DMS 273 treated with DMSO at 0.1 percent for 48 hours (cell line): ENCODE data around the gene RBM33.

Source experiments
- DNase-seq: peaks from one replicate; lab custom pipeline; 2025; lab: John Stamatoyannopoulos, UW

Gene RBM33

DNA sequence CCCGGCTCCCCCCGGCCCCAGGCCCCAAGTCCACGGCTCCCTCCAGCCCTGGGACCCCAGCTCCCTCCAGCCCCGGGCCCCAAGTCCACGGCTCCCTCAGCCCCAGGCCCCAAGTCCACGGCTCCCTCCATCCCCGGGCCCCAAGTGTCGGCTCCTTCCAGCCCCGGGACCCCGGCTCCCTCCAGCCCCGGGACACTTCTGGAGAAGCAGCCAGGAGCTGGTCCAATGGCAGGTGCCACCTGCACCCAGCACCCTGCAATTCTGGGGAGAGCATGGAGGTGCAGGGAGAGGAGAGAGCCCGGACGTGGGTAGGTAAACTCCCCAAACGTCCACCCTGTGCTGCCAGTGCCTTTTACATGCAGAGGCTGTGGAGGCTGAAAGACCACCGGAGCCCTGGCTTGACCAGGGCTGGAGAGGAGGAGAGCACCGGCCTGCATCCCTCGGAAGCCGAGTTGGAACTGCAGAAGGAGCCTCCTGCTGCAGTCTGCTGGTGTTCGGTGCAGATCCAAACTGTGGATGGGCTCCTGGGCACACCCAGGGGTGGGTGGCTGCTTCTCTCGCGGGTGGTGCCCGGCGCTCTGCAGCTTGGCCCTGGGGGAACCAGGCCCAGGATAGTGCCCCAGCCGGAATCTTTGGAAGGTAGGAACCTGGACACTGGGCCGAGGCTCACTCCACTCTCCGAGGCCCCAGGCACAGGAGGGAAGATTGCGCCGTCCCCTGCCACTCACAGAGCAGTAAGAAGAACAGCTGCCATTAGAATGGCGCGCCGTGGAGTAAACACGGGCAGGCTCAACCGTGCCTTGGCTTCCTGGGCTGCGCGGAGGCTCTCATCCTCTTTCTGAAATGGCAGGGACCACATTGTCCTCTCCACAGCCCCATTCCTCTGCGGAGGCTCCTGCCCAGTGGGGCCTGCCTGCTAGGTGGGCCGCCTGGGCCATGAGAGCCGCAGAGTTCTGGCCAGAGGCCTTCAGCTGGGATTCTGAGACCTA, 153.1 kb downstream of the RBM33 start:
- no peak for DNase-seq

GRCh38 chr7:155798673-155799439, 154.4 kb downstream of the RBM33 start:
- no peak for DNase-seq

- no peak for DNase-seq
Measured at GRCh38 chr7:155799514-155799913, 155.1 kb downstream of the RBM33 start.

GRCh38 chr7:155800301-155800700, 155.8 kb downstream of the RBM33 start:
- DNase-seq = no peak

- no peak for DNase-seq
Measured at GRCh38 chr7:155800741-155801267, 156.3 kb downstream of the RBM33 start.

- DNase-seq = no peak
Measured at GRCh38 chr7:155802291-155802690, 157.8 kb downstream of the RBM33 start.

DNA sequence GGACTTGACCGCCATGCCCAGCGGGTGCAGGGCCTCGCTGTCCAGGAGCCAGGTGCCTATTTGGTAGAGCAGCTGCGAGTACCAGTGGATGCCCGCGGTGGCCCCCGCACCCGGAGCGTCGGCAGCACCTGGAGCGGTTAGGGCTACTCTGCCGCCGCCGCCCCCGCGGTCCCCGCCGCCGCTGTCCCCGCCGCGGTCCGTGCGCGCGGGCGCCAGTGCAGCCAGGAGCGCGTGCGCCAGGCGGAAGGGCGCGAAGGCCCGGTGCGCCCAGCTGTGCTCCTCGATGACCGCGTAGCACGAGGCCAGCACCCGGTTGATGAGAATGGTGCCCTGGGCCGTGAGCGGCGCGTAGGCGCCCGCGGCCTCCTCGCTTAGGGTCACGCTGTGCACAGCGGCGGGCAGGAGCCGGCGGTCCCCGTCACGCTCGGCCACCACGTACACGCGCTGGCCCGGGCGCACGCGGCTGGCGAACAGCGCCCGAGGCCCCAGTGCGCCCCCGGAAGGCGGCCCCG, 158.5 kb downstream of the RBM33 start:
- no peak for DNase-seq

DNA sequence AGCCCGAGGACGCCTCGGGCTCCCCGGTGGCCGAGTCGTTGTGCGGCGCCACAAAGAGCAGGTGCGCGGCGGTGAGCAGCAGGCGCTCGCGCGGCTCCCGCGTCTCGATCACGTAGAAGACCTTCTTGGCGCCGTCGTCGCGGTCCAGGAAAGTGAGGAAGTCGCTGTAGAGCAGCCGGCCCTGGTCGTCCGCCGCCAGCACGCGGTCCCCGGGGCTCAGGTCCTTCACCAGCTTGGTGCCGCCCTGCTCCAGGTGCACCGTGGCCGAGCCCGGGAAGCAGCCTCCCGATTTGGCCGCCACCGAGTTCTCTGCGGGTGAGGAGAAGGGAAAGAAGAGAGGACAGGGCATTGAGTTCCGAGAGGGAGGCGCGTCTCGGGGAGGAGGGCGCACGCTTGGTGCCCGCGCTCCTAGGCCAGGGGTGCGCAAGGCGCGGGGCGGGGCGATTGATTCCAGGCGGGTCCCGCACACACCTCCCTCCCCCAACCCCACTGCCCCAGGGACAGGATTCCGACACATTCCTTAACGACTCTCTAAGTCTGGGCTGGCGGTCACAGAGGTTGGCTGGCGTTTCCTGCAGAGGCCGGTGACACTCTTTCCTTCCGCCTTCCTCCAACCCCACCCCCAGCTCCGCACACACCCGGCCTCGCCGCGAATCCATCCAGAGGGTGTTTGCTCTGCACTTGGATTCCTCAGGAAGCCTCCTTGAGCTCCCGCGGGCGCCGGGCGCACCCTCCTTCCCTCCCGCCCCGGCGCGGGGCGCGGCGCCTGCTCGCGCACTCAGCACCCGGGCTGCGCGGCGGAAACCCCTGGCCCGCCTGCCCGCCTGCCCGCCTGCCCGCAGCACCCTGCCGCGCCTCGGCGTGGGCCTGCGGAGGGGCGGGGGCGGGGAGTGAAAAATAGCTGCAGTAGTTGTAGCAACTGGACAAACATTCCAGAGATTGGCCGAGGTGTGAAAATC, 159.2 kb downstream of the RBM33 start:
- DNase-seq = no peak

DNA sequence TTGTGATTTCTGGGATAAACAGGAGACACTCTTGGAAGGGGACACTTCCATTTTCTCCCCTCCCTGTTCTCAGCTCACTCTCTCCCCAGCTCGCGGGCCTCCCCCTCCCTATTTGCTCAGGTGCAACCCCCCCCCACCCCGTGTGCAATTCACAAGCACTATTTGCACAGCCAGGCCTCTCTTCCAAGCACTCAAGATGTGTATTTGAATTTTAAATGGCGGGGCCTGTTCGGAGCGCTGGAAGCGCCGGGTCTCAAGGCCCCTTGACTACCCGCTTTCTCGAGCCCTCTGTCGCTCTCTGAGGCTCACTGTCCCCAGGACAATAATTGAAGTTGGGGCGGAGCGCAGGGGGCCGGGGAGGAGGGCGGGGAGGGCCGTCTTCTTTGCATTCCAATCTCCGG, 160.0 kb downstream of the RBM33 start:
- DNase-seq = no peak

- peak; percentile 52 for DNase-seq
Measured at GRCh38 chr7:155804897-155805825, 160.7 kb downstream of the RBM33 start.

GRCh38 chr7:155805826-155806095, 161.3 kb downstream of the RBM33 start:
- no peak for DNase-seq

DNA sequence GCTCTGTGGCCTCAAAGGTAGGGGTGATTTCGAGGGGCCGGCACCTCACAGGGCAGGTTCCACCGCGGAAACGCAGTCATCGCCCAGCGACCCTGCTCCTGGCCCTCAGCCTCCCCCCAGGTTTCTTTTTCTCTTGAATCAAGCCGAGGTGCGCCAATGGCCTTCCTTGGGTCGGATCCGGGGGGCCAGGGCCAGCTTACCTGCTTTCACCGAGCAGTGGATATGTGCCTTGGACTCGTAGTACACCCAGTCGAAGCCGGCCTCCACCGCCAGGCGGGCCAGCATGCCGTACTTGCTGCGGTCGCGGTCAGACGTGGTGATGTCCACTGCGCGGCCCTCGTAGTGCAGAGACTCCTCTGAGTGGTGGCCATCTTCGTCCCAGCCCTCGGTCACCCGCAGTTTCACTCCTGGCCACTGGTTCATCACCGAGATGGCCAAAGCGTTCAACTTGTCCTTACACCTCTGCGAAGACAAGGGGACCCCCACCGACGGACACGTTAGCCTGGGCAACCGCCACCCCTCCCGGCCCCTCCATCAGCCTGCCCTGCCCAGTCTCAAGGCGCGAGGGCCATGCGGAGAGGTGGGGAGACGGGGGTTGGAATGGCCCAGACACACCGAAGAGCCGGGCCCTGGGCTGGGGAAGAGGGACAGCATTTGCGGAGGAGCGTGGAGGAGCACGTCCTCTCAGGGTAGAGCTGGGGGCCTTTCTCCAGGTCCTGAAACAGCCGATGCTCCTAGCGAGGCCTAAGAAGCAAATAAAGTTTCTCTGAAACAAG, 161.8 kb downstream of the RBM33 start:
- no peak for DNase-seq

- DNase-seq = no peak
Measured at GRCh38 chr7:155807065-155807671, 162.7 kb downstream of the RBM33 start.

- no peak for DNase-seq
Measured at GRCh38 chr7:155807789-155808548, 163.5 kb downstream of the RBM33 start.

DNA sequence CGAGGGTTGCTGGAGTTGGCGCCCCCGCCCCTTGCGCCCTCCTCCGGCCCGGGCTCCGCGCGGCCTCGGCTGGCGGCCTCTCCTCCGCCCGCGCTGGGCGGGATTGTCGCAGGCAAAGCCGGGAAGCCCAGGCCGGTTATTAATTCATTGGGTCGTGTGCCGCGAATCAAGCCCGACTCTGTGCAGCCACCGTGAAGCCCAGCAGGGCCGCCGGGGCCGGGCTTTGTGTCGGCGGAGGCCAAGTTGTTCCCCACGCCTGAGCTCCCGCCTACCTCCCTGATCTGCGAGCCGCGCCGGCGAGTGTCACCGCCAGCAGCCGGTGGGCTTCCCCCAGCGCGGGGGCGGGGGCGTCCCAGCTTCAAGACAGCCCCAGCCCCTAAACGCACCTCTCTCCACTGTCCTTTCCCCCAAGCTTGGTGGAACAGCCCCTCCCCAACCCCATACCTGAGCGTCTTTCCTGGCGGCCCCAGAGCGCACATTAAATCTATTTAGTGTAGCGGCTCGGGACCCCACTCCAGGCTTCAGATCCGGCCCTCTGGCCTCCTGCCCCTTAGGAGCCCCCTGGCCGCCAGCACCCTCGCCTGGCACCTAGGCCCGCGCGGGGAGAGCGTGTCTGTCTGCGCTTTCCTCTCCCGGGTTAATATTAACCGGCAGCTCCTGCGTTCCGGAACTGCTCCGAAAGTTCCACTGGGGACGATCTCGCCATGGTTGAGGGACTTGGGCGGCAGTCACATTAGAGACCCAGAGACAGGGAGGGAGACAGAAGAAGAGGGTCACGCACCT, 164.3 kb downstream of the RBM33 start:
- no peak for DNase-seq

- no peak for DNase-seq
Measured at GRCh38 chr7:155809332-155809946, 165.0 kb downstream of the RBM33 start.
